HG02623 (cell line): ENCODE measurements around the gene PNPLA7.

ENCODE experiments used
- ATAC-seq: cut with Tn5 transposase; IDR thresholded peaks from one replicate; pipeline ENCODE4 v1.9.1; 2021; ENCODE audit warnings: moderate library complexity; ENCODE audit not compliant: unreplicated experiment

The PNPLA7 gene

DNA sequence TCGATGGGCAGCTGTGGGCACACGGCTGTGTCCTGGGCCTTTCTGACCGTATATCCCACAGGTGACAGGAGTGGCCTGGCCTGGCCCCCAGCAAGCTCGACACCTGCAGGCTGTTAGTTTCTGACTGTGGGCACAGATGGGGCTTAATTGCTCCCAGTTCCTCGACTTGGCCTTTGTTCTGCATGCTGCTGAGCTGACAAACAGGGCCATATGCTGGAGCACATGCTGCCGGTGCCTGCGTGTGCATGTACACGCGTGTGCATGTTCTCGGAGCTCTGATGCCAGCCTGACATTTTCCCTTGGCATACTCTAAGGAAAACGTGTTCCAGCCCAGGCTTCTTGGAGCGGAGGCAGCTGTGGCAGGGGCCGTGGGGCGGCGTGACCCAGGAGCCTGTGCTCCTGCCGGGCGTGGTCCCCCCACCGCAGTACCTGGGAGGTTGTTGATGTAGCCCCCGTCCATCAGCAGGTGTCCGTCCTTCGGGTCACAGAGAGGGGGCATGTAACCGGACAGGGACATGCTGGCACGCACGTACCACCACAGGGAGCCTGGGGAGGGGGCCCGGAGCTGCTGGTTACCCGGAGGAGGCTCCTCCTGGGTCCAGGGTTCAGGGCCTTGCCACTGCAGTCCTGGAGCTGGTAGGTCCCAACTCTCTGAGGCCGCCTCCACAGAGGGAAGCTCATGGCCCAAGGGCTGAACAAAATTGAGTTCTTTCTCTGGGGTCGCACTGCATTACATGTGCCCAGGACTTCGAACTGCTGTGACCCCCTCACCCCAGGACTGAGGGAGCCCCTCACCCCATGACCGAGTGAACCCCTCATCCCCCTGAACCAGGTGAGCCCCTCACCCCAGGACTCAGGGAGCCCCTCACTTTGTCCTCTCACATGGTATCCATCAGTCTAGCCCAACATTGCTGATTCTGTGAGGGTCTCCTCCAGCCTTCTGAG lies 86.9 kb downstream of the PNPLA7 start:
- no peak for ATAC-seq

DNA sequence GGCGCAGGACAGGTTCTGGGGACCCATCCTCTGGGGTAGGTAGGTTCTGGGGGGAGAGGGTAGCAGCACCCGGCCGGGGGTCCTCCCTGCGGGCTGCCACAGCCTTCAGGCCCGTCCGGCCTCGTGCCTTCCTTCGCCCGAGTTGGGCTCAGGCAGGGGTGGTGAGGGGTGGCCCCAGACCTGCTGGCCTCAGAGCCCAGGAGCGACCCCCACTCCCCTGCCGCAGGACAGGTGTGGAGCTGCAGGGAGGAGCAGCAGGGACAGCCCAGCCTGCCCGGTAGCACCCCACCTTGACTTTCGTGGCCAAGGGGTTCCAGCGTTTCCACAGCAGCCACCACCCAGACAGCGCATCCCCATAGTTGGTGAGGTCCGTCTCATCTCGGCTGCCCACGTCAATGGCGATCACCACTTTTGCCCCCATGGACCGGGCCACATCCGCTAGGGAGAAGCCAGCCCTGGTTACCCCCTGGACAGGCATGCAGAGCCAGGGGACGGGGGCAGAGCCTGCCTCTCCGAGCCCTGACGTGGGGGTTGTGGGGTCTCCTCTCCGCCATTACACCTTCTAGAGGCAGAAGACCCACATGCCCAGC lies 87.7 kb downstream of the PNPLA7 start:
- ATAC-seq = no peak

DNA sequence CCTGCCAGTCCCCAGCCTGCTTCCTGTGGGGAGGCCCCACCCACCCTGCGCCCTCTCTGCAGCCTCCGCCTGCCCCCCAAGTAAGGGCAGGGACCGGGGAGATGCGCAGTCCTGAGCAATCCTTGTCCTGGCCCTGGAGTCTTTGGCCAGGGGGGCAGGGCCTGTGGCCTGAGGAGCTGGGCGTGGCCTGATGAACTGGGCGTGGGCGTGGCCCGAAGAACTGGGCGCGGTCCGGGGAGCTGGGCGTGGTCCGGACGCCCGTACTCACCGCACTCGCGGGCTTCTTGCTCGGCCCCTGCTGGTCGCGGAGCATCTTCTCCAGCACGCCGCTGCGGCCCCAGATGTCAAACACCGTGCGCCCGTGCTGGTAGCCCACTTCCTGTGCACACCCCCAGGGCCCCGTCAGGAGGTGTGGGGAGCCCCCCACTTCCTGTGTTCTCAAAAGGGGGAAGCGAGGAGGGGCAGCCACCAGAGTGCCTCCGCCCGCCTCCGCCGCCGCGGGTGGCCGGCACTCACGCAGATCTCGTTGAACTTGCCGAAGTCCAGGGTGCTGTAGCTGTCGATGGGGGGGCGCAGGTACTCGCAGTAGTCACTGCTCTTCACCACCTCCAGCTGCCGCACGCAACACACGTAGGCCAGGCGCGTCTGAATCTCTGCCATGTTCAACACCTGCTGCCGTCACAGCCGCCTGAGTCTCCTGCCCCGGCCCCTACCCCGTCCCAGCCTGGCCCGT lies 88.4 kb downstream of the PNPLA7 start:
- ATAC-seq = no peak

DNA sequence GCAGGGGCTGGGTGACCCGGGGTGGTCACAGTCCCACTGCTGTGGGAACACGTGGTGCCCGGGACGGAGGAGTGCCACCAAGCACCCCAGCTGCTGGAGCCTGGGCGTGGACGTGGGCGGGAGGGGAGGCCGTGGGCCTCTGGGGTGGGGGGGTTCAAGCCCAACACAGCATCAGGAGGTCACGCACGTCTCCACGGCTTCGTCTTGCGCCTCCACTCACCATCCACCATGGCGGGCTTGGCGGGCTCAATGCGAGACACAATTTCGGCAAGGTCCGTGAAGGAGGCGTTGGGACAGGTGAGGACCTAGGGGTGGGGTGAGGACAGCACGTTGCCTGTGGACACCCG lies 88.9 kb downstream of the PNPLA7 start:
- ATAC-seq = no peak

DNA sequence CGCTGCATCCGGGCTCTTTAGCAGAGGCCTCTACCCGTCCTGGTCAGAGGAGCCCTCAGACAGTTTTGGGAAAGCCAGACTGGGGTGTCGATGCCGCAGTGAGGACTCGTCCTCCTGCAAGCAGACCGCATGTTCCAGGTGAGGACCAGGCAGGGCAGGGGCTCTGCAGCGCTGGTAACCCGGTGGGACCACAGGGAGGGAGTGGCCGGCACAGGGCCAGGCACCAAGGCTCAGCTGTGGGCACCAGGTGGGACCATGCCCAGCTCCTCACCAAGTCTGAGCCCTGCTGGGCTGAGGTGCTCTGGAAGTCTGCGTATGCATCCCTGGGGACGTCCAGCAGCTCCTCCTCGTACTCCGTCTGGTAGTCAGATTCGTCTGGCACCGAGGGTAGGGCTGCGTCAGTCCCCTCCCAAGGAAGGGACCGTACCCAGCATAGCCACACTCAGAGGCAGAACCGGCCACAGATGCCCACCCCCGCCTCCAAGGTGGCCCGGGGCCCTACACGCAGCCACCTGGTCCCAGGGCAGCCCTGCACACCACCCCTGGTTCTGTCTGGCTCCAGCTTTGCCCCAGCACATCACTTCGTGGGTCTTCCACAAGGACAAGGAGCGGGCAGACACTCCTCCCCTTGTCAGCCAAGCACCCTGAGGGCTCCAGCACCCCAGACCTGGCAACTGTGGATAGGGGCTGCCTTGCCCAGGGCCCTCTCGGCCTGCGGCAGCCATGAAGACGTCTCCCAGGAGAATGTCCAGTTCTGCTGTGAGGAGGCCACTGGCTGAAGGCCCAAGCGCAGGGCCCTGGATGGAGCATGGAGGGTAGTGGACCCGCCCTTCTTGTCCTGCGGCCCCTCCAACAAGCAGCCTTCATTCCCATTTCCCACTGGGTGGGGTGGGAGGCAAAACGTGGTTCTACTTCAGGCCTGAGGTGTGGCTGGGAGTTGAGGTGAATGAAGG lies 89.6 kb downstream of the PNPLA7 start:
- no peak for ATAC-seq

DNA sequence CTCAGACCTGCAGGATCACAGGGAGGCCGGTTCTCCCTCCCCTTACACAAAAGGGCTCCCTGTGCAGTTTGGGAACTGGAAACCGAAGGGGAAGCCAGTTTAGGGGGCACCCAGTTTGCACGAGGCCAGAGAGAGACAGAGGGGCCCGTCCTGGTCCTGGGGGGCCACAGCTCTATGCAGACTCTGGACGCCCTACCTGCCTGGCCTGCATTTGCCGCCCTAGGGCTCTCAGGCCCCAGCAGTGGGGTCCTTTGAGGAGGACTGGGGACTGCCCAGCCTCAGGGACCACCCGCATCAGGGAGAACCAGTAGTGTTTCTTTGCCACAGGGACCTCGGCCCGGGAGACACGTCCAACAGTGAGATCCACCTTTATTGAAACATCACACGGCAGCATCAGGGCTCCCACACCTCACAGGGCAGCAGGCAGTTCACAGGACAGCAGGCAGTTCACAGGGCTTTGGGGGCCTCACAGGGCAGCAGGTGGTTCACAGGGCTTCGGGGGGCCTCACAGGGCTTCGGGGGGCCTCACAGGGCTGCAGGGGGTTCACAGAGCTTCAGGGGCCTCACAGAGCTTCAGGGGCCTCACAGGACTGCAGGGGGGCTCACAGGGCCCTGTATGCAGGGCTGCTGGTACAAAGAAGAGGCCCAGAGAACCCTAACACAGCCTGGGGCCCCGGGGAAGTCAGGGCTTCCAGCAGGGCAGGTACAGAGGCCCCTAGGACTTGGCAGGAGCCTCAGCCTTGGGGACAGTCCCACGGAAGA lies 90.4 kb downstream of the PNPLA7 start:
- no peak for ATAC-seq

DNA sequence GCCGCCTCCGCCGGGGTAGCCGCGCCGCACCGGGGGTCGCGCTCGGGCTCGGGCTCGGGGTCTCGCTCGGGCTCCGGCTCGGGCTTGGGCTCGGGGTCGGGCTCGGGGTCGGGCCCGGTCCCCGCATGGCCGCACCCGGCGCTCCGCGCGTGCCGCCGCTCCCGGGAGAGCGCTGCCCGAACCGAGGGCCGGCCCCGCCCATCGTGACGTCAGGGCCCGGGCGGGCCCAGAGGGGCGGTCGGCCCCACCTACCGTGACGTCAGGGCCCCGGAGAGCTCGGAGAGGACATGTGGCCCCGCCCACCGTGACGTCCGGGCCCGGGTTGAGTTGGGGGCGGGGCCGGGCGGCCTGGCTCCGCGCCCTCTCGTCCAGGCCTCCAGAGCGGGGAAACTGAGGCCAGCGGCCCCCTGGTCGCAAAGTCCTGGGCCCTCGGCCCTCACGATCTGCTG lies 91.0 kb downstream of the PNPLA7 start, which contains the start of gene NSMF:
Gene NSMF (minus strand): TSS at position 183 of the 449 bp plus-strand sequence. CDS start 232 bp downstream, outside the sequence.
- ATAC-seq = peak; percentile 58

DNA sequence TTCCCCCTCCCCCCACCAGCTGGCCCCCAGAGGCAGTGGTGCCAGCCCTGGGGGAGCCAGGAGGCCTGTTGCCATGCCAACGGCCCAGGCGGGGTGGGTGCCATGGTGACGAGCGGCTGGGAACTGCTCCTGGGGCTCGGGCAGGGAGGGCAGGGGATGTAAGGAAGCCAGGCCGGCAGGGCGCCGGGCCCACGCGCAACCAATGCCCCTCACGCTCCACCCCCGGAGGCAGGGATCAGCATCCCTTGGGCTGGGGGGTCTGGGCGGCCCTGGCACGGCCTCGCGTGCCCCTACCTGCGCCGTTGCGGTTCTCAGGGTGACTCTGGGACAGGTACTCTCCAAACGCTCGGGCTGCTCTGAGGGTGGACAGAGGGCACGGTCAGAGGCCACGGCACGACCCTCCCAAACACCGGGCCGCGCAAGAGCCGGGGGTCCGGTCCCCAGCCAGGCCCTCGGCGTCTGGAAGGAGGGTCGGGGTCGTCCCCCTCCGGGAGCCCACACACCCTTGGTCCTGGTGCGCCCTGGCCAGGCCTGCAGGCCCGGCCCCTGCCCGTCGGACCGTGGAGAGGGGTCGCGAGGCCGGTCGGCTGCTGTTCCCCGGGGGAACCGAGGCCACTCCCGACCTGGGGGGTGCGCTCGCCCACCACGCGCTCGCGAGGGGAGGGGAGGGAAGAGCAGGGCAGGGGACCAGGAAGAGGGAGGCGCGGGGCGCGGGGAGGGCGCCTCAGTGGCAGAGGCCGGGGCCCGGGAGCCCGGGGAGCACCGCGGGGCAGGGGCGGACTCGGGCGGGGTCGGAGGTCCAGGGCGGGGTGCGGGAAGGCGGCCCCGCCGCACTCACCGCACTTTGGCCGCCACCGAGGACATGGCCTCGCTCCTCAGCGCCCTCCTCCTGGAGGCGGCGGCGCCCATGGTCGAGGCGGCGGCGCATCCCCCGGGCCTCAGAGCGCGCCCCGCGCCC lies 91.7 kb downstream of the PNPLA7 start:
- no peak for ATAC-seq

DNA sequence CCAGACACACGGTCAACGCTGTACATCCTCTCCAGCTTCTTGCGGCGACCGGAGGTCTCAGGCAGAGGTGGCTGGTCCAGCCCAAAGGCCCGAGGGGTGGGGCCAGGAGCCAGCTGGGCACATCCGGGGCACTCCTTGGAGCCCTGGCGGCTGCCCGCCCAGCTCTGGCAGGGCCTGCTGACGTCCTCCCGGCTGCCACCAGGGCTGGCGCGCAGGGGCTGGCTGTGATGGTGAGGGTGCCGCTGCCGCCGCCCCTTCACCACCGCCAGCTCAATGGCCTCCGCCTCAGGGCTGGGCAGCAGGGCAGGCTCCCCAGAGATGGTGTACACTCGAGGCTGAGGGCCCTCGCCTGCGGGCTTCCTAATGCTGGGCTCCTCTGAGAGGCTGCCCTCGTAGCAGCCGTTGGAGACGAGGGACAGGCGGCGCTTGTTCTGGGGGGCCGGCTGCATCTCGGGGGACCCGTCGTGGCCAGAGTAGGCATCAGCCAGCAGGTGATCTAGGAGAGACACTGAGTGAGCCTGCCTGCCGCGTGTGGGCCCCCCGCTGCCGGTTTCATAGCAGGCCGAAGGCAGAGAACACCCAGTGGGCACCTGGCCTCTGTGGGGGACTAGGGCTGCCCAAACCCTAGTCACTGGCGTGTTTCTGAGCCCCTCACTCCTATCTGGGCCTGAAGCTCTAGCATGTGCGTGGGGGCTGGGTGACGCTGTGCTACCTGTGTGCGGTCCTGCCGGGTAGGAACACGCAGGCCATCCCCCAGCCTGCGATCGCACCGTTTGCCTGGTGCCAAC lies 92.6 kb downstream of the PNPLA7 start:
- no peak for ATAC-seq

DNA sequence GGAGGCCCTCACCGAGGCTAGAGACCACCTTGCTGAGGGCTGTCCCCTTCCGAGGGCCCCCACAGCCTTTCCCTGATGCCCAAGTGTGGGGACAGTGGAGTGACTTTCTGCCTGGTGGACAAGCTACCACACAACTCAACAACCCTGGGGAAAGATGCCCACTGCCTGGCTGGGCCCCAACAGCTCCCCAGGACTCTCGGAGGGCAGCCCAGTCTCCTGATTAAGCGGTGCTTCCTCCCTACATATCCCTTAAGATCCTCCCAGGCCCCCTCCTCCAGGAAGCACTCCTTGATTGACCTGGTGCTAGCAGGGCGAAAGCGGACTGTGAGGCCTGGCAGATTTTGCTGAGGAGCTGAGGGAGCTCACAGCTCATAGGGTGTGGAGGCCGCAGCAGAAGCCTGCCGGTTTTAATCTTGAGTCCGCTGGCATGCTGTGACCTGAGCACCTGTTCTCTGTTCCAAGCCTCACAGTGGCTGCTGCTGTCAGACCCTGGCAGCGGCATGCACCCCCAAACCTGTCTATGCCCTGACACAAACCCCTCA lies 93.3 kb downstream of the PNPLA7 start:
- ATAC-seq = no peak

DNA sequence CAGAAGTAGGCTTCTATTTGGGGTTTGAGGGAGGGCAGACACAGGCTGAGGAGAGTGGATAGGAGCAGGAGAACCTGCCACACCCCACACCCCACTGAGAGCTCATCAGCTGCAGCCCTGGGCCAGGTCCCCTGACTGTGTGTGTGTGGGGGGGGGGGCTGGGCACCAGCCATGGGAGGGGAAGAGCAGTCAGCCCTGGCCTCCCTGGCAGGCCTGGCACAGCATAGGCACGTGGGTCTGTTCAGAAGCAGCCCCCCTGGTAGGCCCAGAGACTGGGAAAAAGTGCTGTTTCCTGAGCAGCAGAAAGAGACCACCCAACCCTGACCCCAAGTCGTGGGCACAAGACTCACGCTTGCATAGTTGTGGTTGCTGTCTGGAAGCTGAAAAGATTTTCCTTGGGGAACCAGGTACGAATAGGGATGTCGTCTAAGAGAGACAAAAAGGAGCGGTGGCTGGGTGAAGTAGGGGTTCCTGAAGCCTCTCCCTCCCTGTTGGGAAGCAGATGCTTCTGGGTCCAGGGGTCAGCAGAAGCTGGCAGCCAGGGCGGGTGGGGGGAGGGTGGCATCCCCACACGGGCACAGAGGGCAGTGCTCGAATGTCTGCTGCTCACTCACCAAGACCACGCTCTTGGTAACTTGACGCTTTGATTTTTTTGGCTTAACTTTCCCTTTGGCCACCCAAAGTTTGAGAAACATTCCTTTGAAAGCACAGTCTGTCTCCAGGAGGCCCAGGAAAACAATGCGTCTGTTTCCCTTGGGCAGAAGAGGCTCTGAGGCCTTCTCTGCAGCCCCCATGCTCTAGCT lies 93.9 kb downstream of the PNPLA7 start:
- no peak for ATAC-seq

DNA sequence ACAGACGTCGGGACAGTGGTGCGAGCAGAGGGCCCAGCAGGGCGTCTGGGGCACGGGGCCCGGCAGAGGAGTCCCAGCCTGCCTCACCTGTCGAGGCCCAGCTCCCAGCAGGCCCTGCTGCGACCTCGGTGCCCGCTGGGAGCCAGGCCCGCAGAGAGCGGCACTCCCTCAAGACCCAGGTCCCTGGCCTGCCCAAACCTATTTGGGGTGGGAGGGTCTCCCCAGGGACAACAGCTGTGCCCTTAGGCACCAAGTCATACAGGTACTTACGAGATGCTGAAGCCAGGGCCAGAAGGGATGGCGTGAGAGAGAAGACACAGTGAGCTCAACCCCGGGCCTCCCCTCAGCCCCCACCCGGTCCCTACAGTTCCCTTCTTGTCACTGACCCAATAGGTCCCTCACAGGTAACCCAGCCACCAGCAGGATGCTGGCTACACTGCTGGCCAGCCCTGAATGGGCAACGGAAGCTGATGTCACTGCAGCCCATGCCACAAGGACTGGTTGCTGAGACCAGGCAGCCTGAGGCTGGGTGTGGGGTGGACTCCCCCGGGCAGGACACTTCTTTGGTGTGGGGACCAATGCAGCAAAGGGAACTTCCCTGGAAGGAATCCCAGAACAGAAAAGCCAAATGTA lies 94.7 kb downstream of the PNPLA7 start:
- ATAC-seq = no peak

DNA sequence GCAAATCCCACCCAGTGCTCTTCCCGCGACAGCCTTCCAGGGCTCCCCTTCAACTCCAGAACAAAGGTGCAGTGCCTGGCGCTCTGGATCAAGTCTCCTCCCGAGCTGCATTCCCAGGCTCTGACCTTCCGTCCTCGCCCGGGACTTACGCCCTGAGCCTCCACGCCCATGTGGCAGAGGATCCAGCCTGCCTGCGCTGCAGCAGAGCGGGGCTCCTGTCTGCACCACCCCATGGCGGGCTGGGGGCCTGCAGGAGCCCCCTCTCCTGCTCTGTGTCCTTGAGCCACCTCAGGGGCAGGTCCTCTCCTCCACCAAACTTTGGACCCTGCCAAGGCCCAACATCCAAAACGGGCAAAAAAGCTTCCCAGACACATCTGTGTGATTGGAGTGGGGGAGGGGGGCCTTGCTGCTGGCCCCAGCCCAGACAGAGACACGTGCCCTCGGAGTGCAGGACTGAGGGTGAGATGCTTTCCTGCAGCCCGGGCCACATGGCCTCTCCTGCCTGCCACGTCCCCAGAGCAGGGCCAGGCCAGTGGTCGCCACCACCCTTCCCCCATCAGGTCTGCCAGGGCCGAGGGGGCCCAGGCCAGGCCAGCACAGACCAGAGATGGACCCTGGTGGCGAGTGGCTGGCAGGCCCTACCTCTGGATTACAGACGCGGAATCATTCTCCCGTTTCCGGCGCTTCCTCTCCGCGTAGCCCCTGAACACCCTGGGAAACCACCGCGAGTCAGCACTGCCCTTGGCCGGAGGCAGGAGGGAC lies 95.4 kb downstream of the PNPLA7 start:
- ATAC-seq = no peak

DNA sequence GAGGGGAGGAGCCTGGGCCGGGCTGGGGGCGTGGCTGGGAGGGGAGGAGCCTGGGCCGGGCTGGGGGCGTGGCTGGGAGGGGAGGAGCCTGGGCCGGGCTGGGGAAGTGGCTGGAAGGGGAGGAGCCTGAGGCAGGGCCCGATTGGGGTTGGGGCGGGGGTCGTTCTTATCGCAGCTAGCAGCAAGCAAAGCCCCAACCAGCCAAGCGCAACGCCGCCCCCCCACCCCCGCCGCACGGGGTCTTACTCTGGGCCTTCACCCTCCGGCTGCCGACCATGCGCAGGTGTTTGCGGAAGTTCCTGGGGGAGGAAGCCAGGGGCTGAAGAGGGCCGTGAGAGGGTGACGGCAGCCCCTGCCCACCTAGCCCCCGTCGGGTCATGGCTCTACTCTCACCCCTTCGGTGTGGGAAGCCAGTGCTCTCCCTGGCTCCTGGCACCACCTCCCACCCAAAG lies 96.0 kb downstream of the PNPLA7 start:
- no peak for ATAC-seq

DNA sequence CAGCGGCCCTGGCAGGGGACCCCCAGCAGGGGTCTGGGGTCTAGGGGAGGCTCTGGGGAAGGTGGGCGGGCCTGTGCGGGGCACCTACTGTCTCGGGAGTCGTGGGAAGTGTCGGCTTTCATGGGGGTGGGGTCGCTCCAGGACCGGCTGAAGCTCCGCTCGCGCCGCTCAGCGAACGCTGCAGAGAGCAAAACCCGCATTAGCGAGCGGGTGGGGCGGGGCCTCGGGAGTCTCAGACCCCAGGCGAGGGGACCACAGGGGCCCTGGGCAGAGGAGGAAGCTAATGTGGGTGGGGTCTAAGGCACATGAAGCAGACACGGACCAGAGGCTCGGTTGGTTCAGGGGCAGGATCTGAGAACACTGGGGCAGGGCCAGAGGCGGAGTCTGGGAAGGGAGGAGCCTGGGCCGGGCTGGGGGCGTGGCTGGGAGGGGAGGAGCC lies 96.5 kb downstream of the PNPLA7 start:
- ATAC-seq = no peak
